HT-29 (cell line): ENCODE results near the gene COLGALT1. TPM values are rescaled to one million over a fixed set of nuclear protein-coding genes. Genes with fewer than 3 reads are reported as not detected.
A peak's percentile ranks its signal among the peaks of the same experiment; 100 is the strongest.
"Not testable (repeated sequence)": the region's sequence is repeated elsewhere in the genome, so short reads cannot be mapped to it uniquely, and the experiment has no call there.

Source experiments
- DNase-seq: peaks from one replicate; pipeline ENCODE4 v3.0.0-alpha.2; 2015; ENCODE audit warnings: low spot score
- total RNA-seq: library from RNA; depleted of rRNA; stranded (reverse); fragments of >200 nt; shearing (Covaris generic); gene quantifications from 2 replicates; pipeline ENCODE4 v1.2.3, GENCODE V29; 2014

The COLGALT1 gene
- total RNA-seq, 1 experiment from 2014 or later = 88.5 TPM

- DNase-seq = no peak
Measured at GRCh38 chr19:17560205-17560595, 4.8 kb downstream of the COLGALT1 start.

GRCh38 chr19:17562097-17562496 lies 6.6 kb downstream of the COLGALT1 start:
- no peak for DNase-seq

GRCh38 chr19:17562561-17562960 lies 7.1 kb downstream of the COLGALT1 start:
- DNase-seq = no peak

GRCh38 chr19:17564781-17565180 lies 9.3 kb downstream of the COLGALT1 start:
- no peak for DNase-seq

- DNase-seq = no peak
Measured at GRCh38 chr19:17565611-17566010, 10.2 kb downstream of the COLGALT1 start.

- no peak for DNase-seq
Measured at GRCh38 chr19:17567940-17568339, 12.5 kb downstream of the COLGALT1 start.

GRCh38 chr19:17570291-17570690 lies 14.8 kb downstream of the COLGALT1 start:
- DNase-seq = not testable (repeated sequence)

- DNase-seq = no peak
Measured at GRCh38 chr19:17570791-17571190, 15.3 kb downstream of the COLGALT1 start.

GRCh38 chr19:17572638-17573037 lies 17.2 kb downstream of the COLGALT1 start:
- no peak for DNase-seq

GRCh38 chr19:17575871-17576757 lies 20.7 kb downstream of the COLGALT1 start:
- DNase-seq = no peak

GRCh38 chr19:17576758-17577456 lies 21.5 kb downstream of the COLGALT1 start:
- peak; percentile 6 for DNase-seq

GRCh38 chr19:17577457-17578097 lies 22.1 kb downstream of the COLGALT1 start:
- no peak for DNase-seq

- DNase-seq = peak; percentile 59
Measured at GRCh38 chr19:17579661-17580244, 24.3 kb downstream of the COLGALT1 start.

- DNase-seq = no peak
Measured at GRCh38 chr19:17580470-17581144, 25.2 kb downstream of the COLGALT1 start.

GRCh38 chr19:17581211-17581874 lies 25.9 kb downstream of the COLGALT1 start:
- DNase-seq = no peak

GRCh38 chr19:17582613-17583012 lies 27.2 kb downstream of the COLGALT1 start:
- no peak for DNase-seq

- DNase-seq = no peak
Measured at GRCh38 chr19:17584132-17584531, 28.7 kb downstream of the COLGALT1 start.

- DNase-seq = not testable (repeated sequence)
Measured at GRCh38 chr19:17585395-17585794, 29.9 kb downstream of the COLGALT1 start.

- DNase-seq = no peak
Measured at GRCh38 chr19:17590866-17591265, 35.4 kb downstream of the COLGALT1 start.

- not testable (repeated sequence) for DNase-seq
Measured at GRCh38 chr19:17594296-17594695, 38.8 kb downstream of the COLGALT1 start.

- DNase-seq = not testable (repeated sequence)
Measured at GRCh38 chr19:17598063-17598462, 42.6 kb downstream of the COLGALT1 start.
